KMS-11 (cell line): Measurements from ENCODE around the gene REN.

Experiments used
- H2AFZ ChIP-seq: fragments of 200-600 bp; sonication (generic); 2 replicates; pipeline ENCODE4 v1.6.1; 2016; ENCODE audit warnings: antibody characterized with exemption, mixed run types, low read depth
- H3K27ac ChIP-seq: fragments of 200-600 bp; sonication (generic); 2 replicates; pipeline ENCODE4 v1.6.1; 2016; ENCODE audit warnings: mild to moderate bottlenecking, mixed run types
- H3K27me3 ChIP-seq: fragments of 200-600 bp; sonication (generic); 2 replicates; pipeline ENCODE4 v1.6.1; 2017; ENCODE audit warnings: mild to moderate bottlenecking, low read depth, mixed run types, moderate library complexity; ENCODE audit not compliant: insufficient read depth
- H3K36me3 ChIP-seq: fragments of 200-600 bp; sonication (generic); 2 replicates; pipeline ENCODE4 v1.6.1; 2017; ENCODE audit warnings: mild to moderate bottlenecking, mixed run types; ENCODE audit not compliant: insufficient read depth
- H3K4me1 ChIP-seq: fragments of 200-600 bp; sonication (generic); 2 replicates; pipeline ENCODE4 v1.6.1; 2016; ENCODE audit warnings: mild to moderate bottlenecking, low read depth, mixed run types; ENCODE audit not compliant: poor library complexity, severe bottlenecking
- H3K4me2 ChIP-seq: fragments of 200-600 bp; sonication (generic); 2 replicates; pipeline ENCODE4 v1.7.0; 2016; ENCODE audit warnings: mild to moderate bottlenecking, mixed run types
- H3K4me3 ChIP-seq: fragments of 200-600 bp; sonication (generic); IDR thresholded peaks from 2 replicates; pipeline ENCODE4 v1.6.1; 2017; ENCODE audit warnings: low read depth, low read length, mixed read lengths; ENCODE audit not compliant: insufficient read depth
- H3K79me2 ChIP-seq: fragments of 200-600 bp; sonication (generic); 2 replicates; pipeline ENCODE4 v1.6.1; 2016; ENCODE audit warnings: low read depth, mixed run types; ENCODE audit not compliant: insufficient read depth
- H3K9ac ChIP-seq: fragments of 200-600 bp; sonication (generic); 2 replicates; pipeline ENCODE4 v1.6.1; 2016; ENCODE audit warnings: mild to moderate bottlenecking, mixed run types
- H4K20me1 ChIP-seq: fragments of 200-600 bp; sonication (generic); 2 replicates; pipeline ENCODE4 v1.6.1; 2016; ENCODE audit warnings: mild to moderate bottlenecking, mixed run types; ENCODE audit not compliant: insufficient read depth
- CTCF ChIP-seq: fragments of 200-600 bp; sonication (generic); conservative IDR thresholded peaks from 2 replicates; pipeline ENCODE4 v1.6.1; 2017; ENCODE audit warnings: low read depth, mild to moderate bottlenecking, antibody characterized with exemption, low read length, moderate library complexity, mixed read lengths

The REN gene

GRCh38 chr1:204207136-204207616 is 41.0 kb upstream of the REN start:
- no peak overlapping the region for H3K4me3 ChIP-seq
- H3K9ac ChIP-seq = no peak overlapping the region
- TF ChIP-seq CTCF = peak; percentile 95
- no peak overlapping the region for H3K4me2 ChIP-seq
- H4K20me1 ChIP-seq = no peaks in the 10 kb centered on the region
- H3K27ac ChIP-seq = no peak overlapping the region
- no peaks in the 10 kb centered on the region; the same call in 1 of the 2 replicates for H3K27me3 ChIP-seq
- H3K4me1 ChIP-seq = no peaks in the 10 kb centered on the region
- no peaks in the 10 kb centered on the region for H3K79me2 ChIP-seq
- H3K36me3 ChIP-seq = no peaks in the 10 kb centered on the region
- H2AFZ ChIP-seq = peak overlapping the region; percentile 10; the same call in 1 of the 2 replicates

- Histone ChIP-seq H3K4me3 (no peak overlapping the region), H3K4me2 (no peak overlapping the region), H3K27me3 (no peaks in the 10 kb centered on the region; the same call in 1 of the 2 replicates), H3K9ac (no peak overlapping the region), H3K36me3 (no peaks in the 10 kb centered on the region), H3K4me1 (no peaks in the 10 kb centered on the region), H3K27ac (no peak overlapping the region), H3K79me2 (no peaks in the 10 kb centered on the region), H4K20me1 (no peaks in the 10 kb centered on the region), H2AFZ (no peak overlapping the region)
- no peak for TF ChIP-seq CTCF
These were observed 40.0 kb upstream of the REN start for GRCh38 chr1:204206121-204206520.

- Histone ChIP-seq H3K9ac (no peak overlapping the region), H3K79me2 (no peaks in the 10 kb centered on the region), H2AFZ (no peak overlapping the region), H3K4me1 (no peaks in the 10 kb centered on the region), H3K27me3 (no peaks in the 10 kb centered on the region; the same call in 1 of the 2 replicates), H3K36me3 (no peaks in the 10 kb centered on the region), H3K4me2 (no peak overlapping the region), H3K4me3 (no peak overlapping the region), H3K27ac (no peak overlapping the region), H4K20me1 (no peaks in the 10 kb centered on the region)
- no peak for TF ChIP-seq CTCF
These were observed 39.3 kb upstream of the REN start for GRCh38 chr1:204205486-204205885.

GRCh38 chr1:204204944-204205343 is 38.8 kb upstream of the REN start:
- H3K27ac ChIP-seq = no peak overlapping the region
- H3K36me3 ChIP-seq = no peaks in the 10 kb centered on the region
- H2AFZ ChIP-seq = no peak overlapping the region
- H4K20me1 ChIP-seq = no peaks in the 10 kb centered on the region
- H3K4me3 ChIP-seq = no peak overlapping the region
- H3K4me2 ChIP-seq = no peak overlapping the region
- TF ChIP-seq CTCF = no peak
- no peak overlapping the region for H3K9ac ChIP-seq
- H3K27me3 ChIP-seq = no peaks in the 10 kb centered on the region; the same call in 1 of the 2 replicates
- no peaks in the 10 kb centered on the region for H3K79me2 ChIP-seq
- H3K4me1 ChIP-seq = no peaks in the 10 kb centered on the region
